ENCODE results near the gene CCDC54.

CCDC54 gene

DNA sequence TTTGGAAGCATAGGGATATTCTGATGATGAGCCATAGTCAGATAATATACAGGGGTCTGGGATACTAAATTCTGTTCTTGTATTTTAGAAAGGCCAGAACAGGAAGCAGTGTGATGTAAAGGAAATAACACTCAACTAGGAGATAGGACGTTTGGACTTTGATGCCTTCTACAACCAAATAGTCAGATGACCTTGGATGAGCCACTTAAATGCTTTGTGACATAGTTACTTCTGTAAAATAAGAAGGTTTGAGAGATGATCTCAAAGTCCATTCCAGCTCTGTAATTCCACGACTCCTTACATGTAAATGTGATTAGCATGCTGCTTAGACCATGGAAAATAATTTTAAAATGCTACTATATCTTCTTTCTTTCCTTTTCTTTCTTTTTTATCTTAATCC, 29.5 kb upstream of the CCDC54 start:
- Histone ChIP-seq H3K4me2 (ENCODE audit: low read length) (no peak overlapping the region), H3K27ac (ENCODE audit: low read depth, low read length, poor library complexity, severe bottlenecking) (no peak overlapping the region), H3K27me3 (ENCODE audit: insufficient read depth, low read length) (no peaks in the 10 kb centered on the region), H2AFZ (ENCODE audit: low read length) (no peak overlapping the region), H3K36me3 (ENCODE audit: insufficient read depth, low read length) (no peaks in the 10 kb centered on the region), H3K9ac (ENCODE audit: low read length) (no peak overlapping the region), H3K9me3 (ENCODE audit: low read length) (no peaks in the 10 kb centered on the region), H3K4me3 (ENCODE audit: low read depth, low read length, poor library complexity, severe bottlenecking) (no peak overlapping the region), H3K9me2 (ENCODE audit: low read depth, low read length) (no peaks in the 10 kb centered on the region), H3F3A (ENCODE audit: insufficient read depth, low read length) (no peaks in the 10 kb centered on the region), H3K4me1 (ENCODE audit: insufficient read depth, low read length, severe bottlenecking) (peaks cover 11% of the 10 kb centered on the region), H4K20me1 (ENCODE audit: insufficient read depth, low read length) (no peaks in the 10 kb centered on the region), H3K79me2 (ENCODE audit: insufficient read depth, low read length) (no peaks in the 10 kb centered on the region)
- TF ChIP-seq EZH2 (IDR thresholded peaks at IDR 0.05; ENCODE audit: borderline replicate concordance, low read length) (no peak), CTCF (IDR thresholded peaks at IDR 0.05; ENCODE audit: low read length) (no peak)

DNA sequence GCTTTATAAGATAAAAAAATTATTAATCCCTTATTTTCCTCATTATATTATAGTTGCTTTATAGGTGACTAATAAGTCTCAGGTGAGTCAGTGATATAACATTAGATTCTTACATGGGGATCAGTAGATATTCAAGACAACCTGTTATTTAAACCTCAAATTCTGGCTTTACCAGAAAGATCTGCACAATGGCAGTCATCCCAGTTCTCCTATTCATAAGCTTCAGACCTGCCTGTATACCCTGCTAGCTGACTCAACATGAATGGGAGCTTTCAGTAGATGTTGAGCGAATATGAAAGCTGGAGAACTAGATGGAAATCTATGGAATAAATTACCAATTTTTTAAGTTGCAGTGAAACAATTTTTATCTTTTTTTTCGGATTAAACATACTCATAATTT, 20.5 kb upstream of the CCDC54 start:
- Histone ChIP-seq H4K20me1 (ENCODE audit: insufficient read depth, low read length) (no peaks in the 10 kb centered on the region; the same call in 1 of the 2 replicates), H3F3A (ENCODE audit: insufficient read depth, low read length) (no peaks in the 10 kb centered on the region), H3K36me3 (ENCODE audit: insufficient read depth, low read length) (no peaks in the 10 kb centered on the region), H3K27ac (ENCODE audit: low read depth, low read length, poor library complexity, severe bottlenecking) (no peak overlapping the region), H3K4me3 (ENCODE audit: low read depth, low read length, poor library complexity, severe bottlenecking) (no peak overlapping the region), H3K27me3 (ENCODE audit: insufficient read depth, low read length) (no peaks in the 10 kb centered on the region), H3K9me2 (ENCODE audit: low read depth, low read length) (no peaks in the 10 kb centered on the region), H3K9me3 (ENCODE audit: low read length) (no peaks in the 10 kb centered on the region), H3K4me2 (ENCODE audit: low read length) (no peak overlapping the region), H3K79me2 (ENCODE audit: insufficient read depth, low read length) (no peaks in the 10 kb centered on the region), H2AFZ (ENCODE audit: low read length) (no peak overlapping the region), H3K4me1 (ENCODE audit: insufficient read depth, low read length, severe bottlenecking) (no peaks in the 10 kb centered on the region), H3K9ac (ENCODE audit: low read length) (no peak overlapping the region)
- no peak for TF ChIP-seq CTCF (IDR thresholded peaks at IDR 0.05; ENCODE audit: low read length)
- no peak for TF ChIP-seq EZH2 (IDR thresholded peaks at IDR 0.05; ENCODE audit: borderline replicate concordance, low read length)

DNA sequence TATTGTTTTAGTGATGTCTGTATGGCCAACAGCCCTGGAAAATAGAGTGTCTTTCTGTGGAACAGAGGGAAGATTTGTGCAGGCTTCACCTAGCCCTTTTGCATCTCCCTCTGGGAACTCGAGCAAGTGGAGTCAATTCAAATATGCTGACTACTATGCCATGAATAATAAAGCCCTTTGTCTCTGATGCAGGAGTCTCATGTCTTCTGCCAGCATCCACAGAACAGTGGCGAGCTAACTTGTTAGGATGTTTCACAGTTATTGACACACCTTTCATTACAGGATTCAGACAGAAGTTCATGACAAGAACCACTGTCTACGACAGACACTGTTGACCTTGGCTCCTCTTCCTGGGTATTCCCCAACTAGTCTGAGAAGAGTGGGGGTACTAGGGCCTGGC, 15.6 kb upstream of the CCDC54 start:
- Histone ChIP-seq H3K9me2 (ENCODE audit: low read depth, low read length) (no peaks in the 10 kb centered on the region), H3K27ac (ENCODE audit: low read depth, low read length, poor library complexity, severe bottlenecking) (no peak overlapping the region), H3K4me1 (ENCODE audit: insufficient read depth, low read length, severe bottlenecking) (no peaks in the 10 kb centered on the region), H3K9ac (ENCODE audit: low read length) (no peak overlapping the region), H3F3A (ENCODE audit: insufficient read depth, low read length) (no peaks in the 10 kb centered on the region; the same call in 1 of the 2 replicates), H3K9me3 (ENCODE audit: low read length) (no peaks in the 10 kb centered on the region), H3K4me3 (ENCODE audit: low read depth, low read length, poor library complexity, severe bottlenecking) (no peak overlapping the region), H3K27me3 (ENCODE audit: insufficient read depth, low read length) (no peaks in the 10 kb centered on the region), H3K36me3 (ENCODE audit: insufficient read depth, low read length) (no peaks in the 10 kb centered on the region), H2AFZ (ENCODE audit: low read length) (no peak overlapping the region), H4K20me1 (ENCODE audit: insufficient read depth, low read length) (no peaks in the 10 kb centered on the region; the same call in 1 of the 2 replicates), H3K4me2 (ENCODE audit: low read length) (no peak overlapping the region), H3K79me2 (ENCODE audit: insufficient read depth, low read length) (no peaks in the 10 kb centered on the region)
- no peak for TF ChIP-seq CTCF (IDR thresholded peaks at IDR 0.05; ENCODE audit: low read length)

All from OCI-LY1 (cell line).